ENCODE measurements around the gene NTM. TPM values are rescaled to one million over a fixed set of nuclear protein-coding genes. Genes with fewer than 3 reads are reported as not detected.

NTM gene
- total RNA-seq, 1 experiment from 2014 or later: 16.4 TPM

GRCh38 chr11:132334769-132335280 lies 964.4 kb downstream of the NTM start:
- no peak overlapping the region for H3K27ac Mint-ChIP-seq
- no peak overlapping the region for H3K4me3 Mint-ChIP-seq
- CTCF ChIA-PET: interaction anchor here (1.5 kb wide), 1 partner anchor 22 kb away, joined by 6 read pairs; no protein-coding TSS in a partner anchor
- no peak for ATAC-seq
- no peaks in the 10 kb centered on the region for H3K9me3 Mint-ChIP-seq
- no peaks in the 10 kb centered on the region for H3K36me3 Mint-ChIP-seq
- peaks cover 24% of the 10 kb centered on the region for H3K4me1 Mint-ChIP-seq
- TF ChIP-seq ERG (CRISPR knock-in tag; IDR thresholded peaks at IDR 0.05) (no peak), CBFB (CRISPR knock-in tag; IDR thresholded peaks at IDR 0.05; ENCODE audit: low read depth) (no peak), MYBL2 (CRISPR knock-in tag; IDR thresholded peaks at IDR 0.05) (no peak), E2F5 (CRISPR knock-in tag; IDR thresholded peaks at IDR 0.05) (no peak), MLX (CRISPR knock-in tag; IDR thresholded peaks at IDR 0.05) (no peak), HMGA2 (CRISPR knock-in tag; IDR thresholded peaks at IDR 0.05) (no peak), ZNF671 (CRISPR knock-in tag; IDR thresholded peaks at IDR 0.05) (no peak), GTF2I (CRISPR knock-in tag; conservative IDR thresholded peaks at IDR 0.05) (no peak), RORB (CRISPR knock-in tag; IDR thresholded peaks at IDR 0.05) (no peak), FOXP4 (CRISPR knock-in tag; IDR thresholded peaks at IDR 0.05) (no peak)
- POLR2A ChIA-PET: no interaction called here
- H3K27me3 Mint-ChIP-seq (ENCODE audit: low read depth): no peaks in the 10 kb centered on the region; the same call in 1 of the 2 replicates
- DNase-seq (ENCODE audit: low spot score): no peak

- H3K36me3 Mint-ChIP-seq: no peaks in the 10 kb centered on the region
- ATAC-seq: no peak
- CTCF ChIA-PET: no interaction called here
- H3K9me3 Mint-ChIP-seq: no peaks in the 10 kb centered on the region
- no peak overlapping the region for H3K4me3 Mint-ChIP-seq
- H3K27ac Mint-ChIP-seq: no peak overlapping the region
- POLR2A ChIA-PET: no interaction called here
- DNase-seq (ENCODE audit: low spot score): no peak
- H3K27me3 Mint-ChIP-seq (ENCODE audit: low read depth): no peaks in the 10 kb centered on the region; the same call in 1 of the 2 replicates
- H3K4me1 Mint-ChIP-seq: peaks cover 19% of the 10 kb centered on the region
- no peak for TF ChIP-seq PREB (CRISPR knock-in tag; IDR thresholded peaks at IDR 0.05; ENCODE audit: borderline replicate concordance)
- TF ChIP-seq USF1 (CRISPR knock-in tag; IDR thresholded peaks at IDR 0.05): no peak
- TF ChIP-seq MLX (CRISPR knock-in tag; IDR thresholded peaks at IDR 0.05): no peak
- TF ChIP-seq GRHL2 (CRISPR knock-in tag; IDR thresholded peaks at IDR 0.05; ENCODE audit: insufficient replicate concordance, severe bottlenecking): no peak
- TF ChIP-seq TCF7 (CRISPR knock-in tag; IDR thresholded peaks at IDR 0.05; ENCODE audit: low read depth): no peak
- no peak for TF ChIP-seq FOXP4 (CRISPR knock-in tag; IDR thresholded peaks at IDR 0.05)
- TF ChIP-seq ATF6 (CRISPR knock-in tag; IDR thresholded peaks at IDR 0.05): no peak
- TF ChIP-seq TEAD1 (CRISPR knock-in tag; IDR thresholded peaks at IDR 0.05): no peak
- no peak for TF ChIP-seq E2F1 (CRISPR knock-in tag; IDR thresholded peaks at IDR 0.05)
Observed at GRCh38 chr11:132335311-132335710, 964.9 kb downstream of the NTM start.
